Measurements from ENCODE around the gene CAMSAP2.

DNA sequence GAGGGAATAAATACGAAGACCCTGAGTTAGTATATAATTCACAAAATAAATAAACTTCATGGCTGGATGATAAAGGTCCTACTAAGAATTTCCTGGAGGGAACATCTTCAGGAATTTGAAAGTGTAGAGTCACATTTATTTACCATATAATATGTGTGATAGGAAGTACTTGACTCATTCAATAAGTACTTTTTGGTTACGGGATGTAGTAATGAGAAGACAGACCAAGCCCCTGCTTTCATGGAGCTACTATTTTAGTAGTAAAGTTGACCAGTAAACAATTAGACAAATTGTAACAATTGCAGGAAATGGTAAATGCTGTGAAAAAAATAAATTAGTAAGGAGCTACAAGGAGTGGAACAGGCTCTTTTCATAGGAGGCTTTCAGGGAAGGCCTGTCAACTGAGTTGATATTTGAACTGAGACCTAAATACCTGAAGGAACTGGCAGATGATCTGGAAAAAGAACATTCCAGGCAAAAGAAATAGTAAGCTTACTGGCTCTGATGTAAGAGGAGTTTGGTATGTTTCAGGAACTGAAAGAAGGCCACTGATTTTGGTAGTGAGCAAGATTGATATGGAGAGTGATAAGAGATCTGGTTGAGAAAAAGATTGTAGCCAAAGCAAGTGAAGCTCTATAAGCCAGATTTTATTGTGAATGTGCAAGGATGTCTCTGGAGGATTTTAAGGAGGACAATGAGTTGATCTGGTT is 36.2 kb downstream of the CAMSAP2 start:
- TF ChIP-seq CEBPB (IDR thresholded peaks at IDR 0.05; ENCODE audit: low read depth, low read length) (no peak), RFX5 (IDR thresholded peaks at IDR 0.05; ENCODE audit: borderline replicate concordance, low read depth, low read length) (no peak), CTCF (IDR thresholded peaks at IDR 0.05; ENCODE audit: control extremely low read depth in 1 of 3, insufficient read depth in 1 of 3, low read depth in 1 of 3, low read length in 3 of 3) (no peak), RAD21 (IDR thresholded peaks at IDR 0.05 in 1 of 2, conservative IDR thresholded peaks at IDR 0.05 in 1 of 2; ENCODE audit: low read depth in 2 of 2, low read length in 2 of 2) (no peak), EP300 (IDR thresholded peaks at IDR 0.05; ENCODE audit: borderline replicate concordance in 1 of 2, low read depth in 2 of 2, low read length in 2 of 2) (no peak)
